ENCODE data around the gene ZNF593OS.

The ZNF593OS gene

DNA sequence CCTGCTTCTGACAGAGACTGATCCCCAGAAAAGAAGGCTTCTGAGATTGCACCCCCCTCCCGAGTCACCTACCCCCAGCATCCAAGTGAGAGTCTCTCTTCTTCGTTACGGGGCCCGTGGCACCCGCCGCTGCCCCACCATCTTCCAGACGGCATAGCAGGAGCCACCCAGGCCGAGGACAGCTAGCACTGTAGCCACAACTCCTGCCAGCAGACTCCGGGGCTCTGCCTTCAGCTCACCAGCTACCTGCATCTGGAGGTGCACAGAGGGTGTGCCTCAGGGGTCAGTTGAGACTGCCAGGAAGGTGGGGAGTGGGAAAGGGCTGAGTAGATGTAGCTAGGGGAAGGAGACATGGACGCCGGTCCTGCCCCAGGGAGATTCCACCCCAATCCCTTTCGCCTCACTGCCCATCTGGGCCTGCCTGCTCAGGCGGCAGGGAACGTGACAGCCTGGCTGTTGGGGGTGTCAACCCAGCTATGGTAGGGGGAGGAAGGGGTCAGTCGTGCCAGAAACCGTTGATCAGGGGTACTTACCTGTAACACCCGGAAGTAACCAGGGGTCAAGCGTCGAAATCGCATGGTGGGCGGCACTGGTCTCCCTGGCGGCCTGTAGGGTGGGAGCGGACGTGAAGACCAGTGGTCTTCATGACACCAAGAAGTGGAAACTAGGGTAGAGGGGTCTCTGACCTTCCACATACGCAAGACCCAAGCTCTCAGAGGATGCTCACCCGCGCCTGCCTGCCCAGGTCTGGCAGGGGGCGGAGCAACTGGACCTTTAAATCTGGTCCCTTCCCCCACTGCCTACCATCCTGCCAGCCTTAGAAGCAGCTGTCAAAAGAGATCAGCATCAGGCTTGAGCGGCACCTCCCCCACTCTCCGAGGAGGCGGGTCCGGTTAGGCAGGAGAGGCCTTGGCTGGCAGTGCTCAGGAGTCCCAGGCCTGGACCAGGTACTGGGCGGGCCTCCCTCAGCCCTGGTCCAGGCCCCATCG is at the start of gene ZNF593OS:
Gene ZNF593OS, minus strand, starts transcription at position 749 of the 989 bp plus-strand sequence. Its CDS starts 171 bp downstream, at position 578.
- peak; percentile 28 for DNase-seq (ENCODE audit: low spot score)
- TF ChIP-seq, protein P1, sequence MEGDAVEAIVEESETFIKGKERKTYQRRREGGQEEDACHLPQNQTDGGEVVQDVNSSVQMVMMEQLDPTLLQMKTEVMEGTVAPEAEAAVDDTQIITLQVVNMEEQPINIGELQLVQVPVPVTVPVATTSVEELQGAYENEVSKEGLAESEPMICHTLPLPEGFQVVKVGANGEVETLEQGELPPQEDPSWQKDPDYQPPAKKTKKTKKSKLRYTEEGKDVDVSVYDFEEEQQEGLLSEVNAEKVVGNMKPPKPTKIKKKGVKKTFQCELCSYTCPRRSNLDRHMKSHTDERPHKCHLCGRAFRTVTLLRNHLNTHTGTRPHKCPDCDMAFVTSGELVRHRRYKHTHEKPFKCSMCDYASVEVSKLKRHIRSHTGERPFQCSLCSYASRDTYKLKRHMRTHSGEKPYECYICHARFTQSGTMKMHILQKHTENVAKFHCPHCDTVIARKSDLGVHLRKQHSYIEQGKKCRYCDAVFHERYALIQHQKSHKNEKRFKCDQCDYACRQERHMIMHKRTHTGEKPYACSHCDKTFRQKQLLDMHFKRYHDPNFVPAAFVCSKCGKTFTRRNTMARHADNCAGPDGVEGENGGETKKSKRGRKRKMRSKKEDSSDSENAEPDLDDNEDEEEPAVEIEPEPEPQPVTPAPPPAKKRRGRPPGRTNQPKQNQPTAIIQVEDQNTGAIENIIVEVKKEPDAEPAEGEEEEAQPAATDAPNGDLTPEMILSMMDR (IDR thresholded peaks at IDR 0.05; ENCODE audit: borderline replicate concordance, control extremely low read depth, extremely low read depth, insufficient read depth, missing control alignments) = no peak
- in situ Hi-C loops (cut with MboI; ENCODE audit: low sequenced_read_pairs, unreplicated experiment) = no loop called here

DNA sequence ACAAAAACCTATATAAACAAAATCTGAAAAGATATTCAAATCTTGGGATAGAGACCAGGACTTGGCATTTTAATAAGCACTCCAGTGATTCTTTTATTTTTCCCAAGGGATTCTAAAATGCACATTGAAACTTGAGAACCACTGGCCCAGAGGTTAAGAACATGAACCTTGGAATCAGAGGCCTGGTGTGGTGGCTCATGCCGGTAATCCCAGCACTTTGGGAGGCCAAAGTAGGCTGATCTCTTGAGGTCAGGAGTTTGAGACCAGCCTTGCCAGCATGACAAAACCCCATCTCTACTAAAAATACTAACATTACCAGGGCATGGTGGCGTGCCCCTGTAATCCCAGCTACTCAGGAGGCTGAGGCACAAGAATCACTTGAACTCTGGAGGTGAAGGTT is 49.5 kb upstream of the ZNF593OS start:
- in situ Hi-C loops (cut with MboI; ENCODE audit: low sequenced_read_pairs, unreplicated experiment) = no loop called here

DNA sequence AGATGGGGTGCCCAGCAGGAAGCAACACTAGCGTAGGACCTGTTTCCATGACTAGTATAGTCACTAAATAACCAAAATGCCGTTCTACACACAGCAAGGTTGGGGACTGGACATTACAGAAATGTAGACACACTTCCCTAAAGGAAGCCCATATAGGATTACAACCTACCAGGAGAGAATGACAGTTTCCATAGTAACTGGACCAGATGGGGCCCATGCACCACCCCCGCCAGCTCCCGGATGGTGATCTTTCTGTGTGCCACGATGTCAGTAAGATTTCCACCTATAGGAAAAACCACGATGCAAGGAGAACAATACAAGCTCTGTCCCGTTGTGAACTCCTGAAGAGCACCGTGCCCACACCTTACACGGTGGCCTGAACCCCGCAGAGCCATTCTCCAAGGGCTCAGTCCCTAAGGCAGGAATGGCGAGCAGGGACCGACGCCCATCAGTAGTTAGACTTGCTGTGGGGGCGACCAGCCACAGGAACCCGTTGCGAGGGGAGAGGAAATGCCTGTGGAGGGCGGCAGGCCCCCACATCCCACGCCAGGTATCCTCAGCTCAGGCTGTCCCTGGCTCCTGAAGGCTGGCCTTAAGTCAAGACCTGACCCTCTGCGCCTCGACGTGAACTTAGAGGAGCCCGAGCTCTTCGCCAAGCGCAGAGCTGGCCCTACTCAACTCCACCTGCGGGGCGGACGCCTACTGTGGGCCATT is 48.7 kb upstream of the ZNF593OS start:
- TF ChIP-seq, protein P1 (IDR thresholded peaks at IDR 0.05; ENCODE audit: borderline replicate concordance, control extremely low read depth, extremely low read depth, insufficient read depth, missing control alignments) = no peak
- in situ Hi-C loops (cut with MboI; ENCODE audit: low sequenced_read_pairs, unreplicated experiment) = no loop called here
- no peak for DNase-seq (ENCODE audit: low spot score)

More for the DNA sequence above, 49.5 kb upstream of the ZNF593OS start:
- TF ChIP-seq, protein P1 (IDR thresholded peaks at IDR 0.05; ENCODE audit: borderline replicate concordance, control extremely low read depth, extremely low read depth, insufficient read depth, missing control alignments) = no peak
- DNase-seq (ENCODE audit: low spot score) = no peak

DNA sequence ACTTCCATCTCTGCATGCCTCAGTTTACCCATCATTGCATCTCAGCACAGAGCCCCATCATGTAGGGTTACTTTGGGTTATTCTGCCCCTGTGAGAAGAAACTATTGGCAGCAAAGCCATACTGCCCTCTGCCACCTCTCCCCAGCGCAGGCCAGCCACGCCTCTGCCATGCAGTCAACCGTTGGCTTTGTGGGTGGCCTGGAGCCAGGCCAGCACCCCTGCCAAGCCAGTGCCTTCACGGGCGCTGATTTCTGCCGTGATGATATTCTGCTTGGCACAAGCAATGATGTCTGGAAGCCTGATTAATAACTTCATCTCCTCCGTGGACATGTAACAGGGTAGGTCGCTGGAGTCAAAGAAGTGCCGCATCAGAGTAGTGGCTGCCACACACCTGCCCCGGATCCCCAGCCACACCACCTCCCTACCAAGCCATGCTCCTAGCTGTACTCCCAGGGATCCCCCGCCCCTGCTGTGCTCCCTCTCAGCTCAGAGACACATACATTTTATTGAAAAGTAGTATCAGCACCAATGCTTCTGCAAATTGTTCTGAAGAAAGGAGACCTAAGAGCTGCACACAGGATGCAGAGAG is 47.4 kb upstream of the ZNF593OS start:
- in situ Hi-C loops (cut with MboI; ENCODE audit: low sequenced_read_pairs, unreplicated experiment) = no loop called here
- no peak for DNase-seq (ENCODE audit: low spot score)
- TF ChIP-seq, protein P1 (IDR thresholded peaks at IDR 0.05; ENCODE audit: borderline replicate concordance, control extremely low read depth, extremely low read depth, insufficient read depth, missing control alignments) = no peak

DNA sequence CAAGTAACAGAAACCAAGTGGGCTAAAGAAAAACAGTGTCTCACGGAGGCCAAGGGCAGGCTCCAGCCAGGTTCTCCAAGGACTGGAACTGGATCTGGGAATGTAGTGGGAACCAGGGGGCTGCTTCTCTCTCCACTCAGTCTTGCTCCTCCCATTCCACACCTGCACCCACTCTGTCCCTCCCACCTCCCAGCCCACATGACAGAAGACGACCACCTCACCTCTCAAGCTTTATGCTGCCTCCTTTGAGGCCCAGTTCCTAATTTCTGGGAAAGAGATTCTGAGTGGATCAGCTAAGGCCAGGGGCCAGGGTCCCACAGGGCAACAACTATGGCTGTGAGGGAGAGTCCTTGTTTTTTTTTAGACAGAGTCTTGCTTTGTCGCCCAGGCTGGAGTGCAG is 43.6 kb upstream of the ZNF593OS start:
- in situ Hi-C loops (cut with MboI; ENCODE audit: low sequenced_read_pairs, unreplicated experiment) = no loop called here

More for the DNA sequence above, 43.6 kb upstream of the ZNF593OS start:
- TF ChIP-seq, protein P1 (IDR thresholded peaks at IDR 0.05; ENCODE audit: borderline replicate concordance, control extremely low read depth, extremely low read depth, insufficient read depth, missing control alignments) = no peak
- DNase-seq (ENCODE audit: low spot score) = no peak

Measured in GM13976 (cell line).